ENCODE results near the gene ELF2.
"Not testable (repeated sequence)": the region's sequence is repeated elsewhere in the genome, so short reads cannot be mapped to it uniquely, and the experiment has no call there.

ELF2 gene

GRCh38 chr4:139184129-139184528, 7.1 kb upstream of the ELF2 start:
- DNase-seq = no peak

GRCh38 chr4:139177869-139178619, 1.0 kb upstream of the ELF2 start:
- DNase-seq = peak; percentile 93

GRCh38 chr4:139176302-139177048, 543 bp downstream of the ELF2 start:
- DNase-seq = peak; percentile 80

- DNase-seq = no peak
These were observed 1.2 kb downstream of the ELF2 start for GRCh38 chr4:139175646-139176301.

- no peak for DNase-seq
These were observed 4.9 kb downstream of the ELF2 start for GRCh38 chr4:139171876-139172691.

- no peak for DNase-seq
These were observed 6.1 kb downstream of the ELF2 start for GRCh38 chr4:139170932-139171331.

- DNase-seq = no peak
These were observed 9.1 kb downstream of the ELF2 start for GRCh38 chr4:139167774-139168444.

- DNase-seq = no peak
These were observed 12.3 kb downstream of the ELF2 start for GRCh38 chr4:139164731-139165130.

GRCh38 chr4:139163806-139164206, 13.2 kb downstream of the ELF2 start:
- no peak for DNase-seq

- not testable (repeated sequence) for DNase-seq
These were observed 19.0 kb downstream of the ELF2 start for GRCh38 chr4:139157977-139158376.

GRCh38 chr4:139154952-139155557, 22.0 kb downstream of the ELF2 start:
- no peak for DNase-seq

- DNase-seq = no peak
These were observed 22.5 kb downstream of the ELF2 start for GRCh38 chr4:139154538-139154937.

- no peak for DNase-seq
These were observed 22.9 kb downstream of the ELF2 start for GRCh38 chr4:139154134-139154421.

GRCh38 chr4:139153411-139154133, 23.4 kb downstream of the ELF2 start:
- DNase-seq = no peak

GRCh38 chr4:139152249-139152648, 24.8 kb downstream of the ELF2 start:
- DNase-seq = no peak

- no peak for DNase-seq
These were observed 29.9 kb downstream of the ELF2 start for GRCh38 chr4:139146926-139147629.

- DNase-seq = no peak
These were observed 31.5 kb downstream of the ELF2 start for GRCh38 chr4:139145552-139145932.

GRCh38 chr4:139144911-139145551, 32.0 kb downstream of the ELF2 start:
- no peak for DNase-seq

GRCh38 chr4:139144161-139144859, 32.7 kb downstream of the ELF2 start:
- peak; percentile 7 for DNase-seq

GRCh38 chr4:139142980-139143379, 34.0 kb downstream of the ELF2 start:
- no peak for DNase-seq
